HG02852 (cell line): Measurements from ENCODE around the gene TNFRSF1A.
"Not testable (repeated sequence)": the region's sequence is repeated elsewhere in the genome, so short reads cannot be mapped to it uniquely, and the experiment has no call there.

Source experiments
- ATAC-seq: cut with Tn5 transposase; IDR thresholded peaks from one replicate; pipeline ENCODE4 v1.9.1; 2021; ENCODE audit warnings: mild to moderate bottlenecking, moderate library complexity; ENCODE audit not compliant: unreplicated experiment

Gene TNFRSF1A

DNA sequence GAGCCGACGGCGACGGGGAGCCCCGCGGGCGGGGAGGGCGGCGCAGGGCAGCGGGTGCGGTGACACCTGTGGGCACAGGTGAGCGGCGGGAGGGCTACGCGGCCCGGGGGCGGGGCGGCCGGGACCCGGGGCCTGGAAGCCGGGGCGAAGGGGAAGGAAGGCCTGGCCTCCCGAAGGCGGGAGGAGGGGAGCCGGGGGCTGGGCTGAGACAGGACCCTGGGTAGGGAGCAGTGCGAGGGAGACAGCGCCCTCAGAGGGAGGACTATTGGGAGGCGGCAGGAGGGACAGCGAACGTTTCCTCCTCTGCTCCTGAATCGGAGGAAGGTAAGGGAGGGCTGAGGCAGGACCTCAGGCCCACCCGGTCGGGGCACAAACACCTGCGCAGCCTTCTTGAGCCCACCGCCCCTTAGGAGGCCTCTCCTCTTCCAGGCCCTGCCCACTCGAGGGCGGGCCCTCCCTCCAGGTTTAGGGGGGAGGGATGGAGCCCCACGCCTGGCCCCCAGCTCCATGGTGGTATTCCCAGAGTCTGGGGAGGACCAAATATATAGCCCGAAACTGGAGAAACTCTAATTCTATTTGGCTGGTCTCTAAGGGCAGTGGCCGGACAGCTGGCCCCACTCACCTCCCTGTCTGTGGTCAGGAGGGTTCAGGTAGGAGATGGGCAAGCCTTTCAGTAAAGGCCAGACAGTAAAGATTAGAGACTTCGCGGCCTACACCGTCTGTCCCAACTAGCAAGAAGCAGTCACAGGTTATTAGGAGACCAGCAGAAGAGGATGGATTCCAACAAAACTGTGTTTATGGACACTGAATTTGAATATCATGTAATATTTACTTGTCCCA, 30.9 kb downstream of the TNFRSF1A start:
- no peak for ATAC-seq

DNA sequence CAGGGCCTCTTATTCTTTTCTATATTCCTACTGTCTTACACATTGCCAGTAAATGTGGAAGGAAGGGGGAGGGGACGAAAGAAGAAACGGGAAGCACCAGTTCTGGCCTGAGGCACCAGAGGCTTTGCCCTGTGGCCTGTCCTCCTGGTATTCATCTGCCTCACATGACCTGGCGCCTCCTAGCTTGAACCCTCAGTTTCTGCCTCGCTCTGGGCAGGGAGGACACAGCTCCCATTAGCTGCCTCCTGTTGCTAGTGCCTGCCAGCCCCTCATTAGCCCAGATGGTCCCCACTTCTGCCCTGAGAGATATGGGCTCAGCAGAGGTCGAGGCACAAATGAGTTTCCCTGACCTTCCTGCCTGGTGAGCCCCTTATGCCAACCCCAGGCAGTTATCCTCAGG, 34.3 kb downstream of the TNFRSF1A start:
- no peak for ATAC-seq

DNA sequence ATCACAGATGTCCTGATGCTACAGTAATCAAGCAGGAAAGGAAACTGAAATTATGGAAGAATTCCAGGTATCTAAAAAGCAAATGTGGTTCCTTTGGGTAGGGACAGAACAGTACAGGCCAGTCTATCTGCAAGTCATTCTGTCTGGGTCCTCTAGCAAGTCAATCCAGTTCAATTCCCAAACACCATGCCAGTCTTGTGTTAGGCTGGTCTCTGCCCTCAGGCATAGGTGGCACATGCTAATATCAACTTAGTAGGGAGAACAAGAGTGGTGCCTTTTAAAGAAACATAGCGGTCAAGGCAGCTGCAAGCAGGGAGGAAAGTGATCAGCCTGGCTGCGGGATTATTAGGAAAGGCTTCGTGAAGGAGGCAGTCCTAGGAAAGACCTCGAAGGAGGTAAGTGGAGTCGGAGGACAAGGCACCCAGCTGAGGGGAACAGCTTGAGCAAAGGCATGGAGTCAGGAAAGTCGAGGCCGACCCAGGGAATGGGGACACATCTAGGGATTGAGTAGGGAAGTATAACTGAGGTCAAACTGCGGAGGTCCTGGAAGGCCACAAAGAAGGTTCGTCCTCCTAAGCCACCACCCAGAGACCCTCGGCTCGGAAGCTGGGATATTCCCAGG, 35.2 kb downstream of the TNFRSF1A start:
- no peak for ATAC-seq

DNA sequence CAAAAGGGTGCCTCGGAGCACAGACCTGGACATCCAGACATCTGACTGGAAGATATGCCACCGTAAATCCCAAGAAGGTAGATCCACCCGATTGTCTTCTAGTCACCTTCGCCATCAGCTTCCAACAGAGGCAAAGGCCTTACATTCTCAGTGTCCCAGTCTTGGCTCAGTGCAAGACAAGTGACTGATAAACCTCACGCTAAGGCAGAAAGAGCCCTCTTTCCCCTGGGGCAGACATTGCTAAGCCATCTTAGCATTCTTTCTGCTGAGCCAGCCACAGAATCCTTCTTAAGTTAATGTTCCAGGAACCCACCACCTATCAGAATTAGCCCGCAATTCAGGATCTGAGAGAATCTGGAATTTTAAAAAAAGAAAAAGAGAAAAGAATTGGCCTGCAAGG, 35.7 kb downstream of the TNFRSF1A start:
- ATAC-seq: no peak

DNA sequence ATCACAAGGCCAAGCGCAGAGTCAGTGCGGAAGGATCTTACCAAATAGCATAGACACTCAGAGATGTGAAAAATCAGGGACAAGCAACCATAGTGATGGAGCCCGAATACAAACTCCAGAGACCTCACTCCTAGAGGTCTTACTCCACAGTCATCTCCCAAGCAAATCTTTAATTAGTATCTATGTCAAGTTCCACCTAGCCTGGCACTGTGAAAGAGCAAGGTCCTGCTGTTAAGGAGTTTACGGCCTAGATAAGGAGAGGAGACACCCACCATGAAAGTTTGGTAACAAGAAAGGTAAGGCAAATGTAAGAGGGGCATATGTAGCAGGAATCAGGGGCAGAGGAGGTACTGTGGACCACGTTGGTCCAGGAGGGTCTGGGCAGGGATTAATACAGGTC, 38.8 kb downstream of the TNFRSF1A start:
- no peak for ATAC-seq

DNA sequence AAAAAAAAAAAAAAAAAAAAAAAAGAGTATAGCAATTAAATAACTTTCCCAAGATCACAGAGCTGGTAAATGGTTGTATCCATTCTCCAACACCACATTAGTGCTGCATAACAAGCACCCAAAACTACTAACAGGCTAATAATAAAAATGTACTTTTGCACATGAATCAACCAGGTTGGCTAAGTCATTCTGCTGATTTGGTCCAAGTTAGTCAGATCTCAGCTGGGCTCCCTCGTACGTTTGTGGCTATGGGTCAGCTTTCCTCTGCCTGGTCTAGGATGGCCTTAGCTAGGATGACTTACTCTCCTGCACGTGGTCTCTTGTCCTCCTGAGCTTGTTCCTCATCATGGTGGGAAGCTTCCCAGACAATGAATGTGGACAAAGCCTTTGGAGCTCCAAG, 39.3 kb downstream of the TNFRSF1A start:
- ATAC-seq: no peak

DNA sequence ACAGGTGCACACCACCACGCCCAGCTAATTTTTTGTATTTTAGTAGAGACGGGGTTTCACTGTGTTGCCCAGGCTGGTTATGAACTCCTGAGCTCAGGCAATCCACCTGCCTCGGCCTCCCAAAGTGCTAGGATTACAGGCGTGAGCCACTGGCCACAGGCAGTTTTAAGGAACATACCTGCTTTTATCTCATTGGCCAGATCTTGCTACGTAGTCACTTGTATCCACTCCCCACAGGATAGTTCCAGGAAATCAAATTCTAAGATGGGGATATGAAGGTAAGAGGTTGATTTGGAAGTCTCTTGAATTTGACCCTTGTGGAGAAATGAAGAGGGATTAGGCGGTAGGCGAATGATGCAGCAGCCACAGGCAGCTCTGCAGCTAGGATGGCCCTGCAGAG, 40.2 kb downstream of the TNFRSF1A start:
- no peak for ATAC-seq

DNA sequence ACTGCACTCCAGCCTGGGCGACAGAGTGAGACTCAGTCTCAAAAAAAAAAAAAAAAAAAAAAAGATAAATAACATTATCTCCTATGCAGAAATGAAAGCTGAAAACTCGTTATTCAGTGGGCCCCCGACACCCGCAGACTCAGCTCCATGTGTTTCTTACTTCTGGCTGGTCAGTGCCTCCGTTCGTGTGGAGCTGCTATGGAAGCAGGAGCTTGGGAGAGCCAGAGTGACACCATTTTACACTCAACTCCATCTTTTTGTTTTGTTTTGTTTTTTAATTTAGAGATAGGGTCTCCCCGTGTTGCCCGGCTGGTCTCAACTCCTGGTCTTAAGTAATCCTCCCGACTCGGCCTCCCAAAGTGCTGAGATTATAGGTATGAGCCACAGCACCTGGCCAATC, 44.7 kb downstream of the TNFRSF1A start:
- ATAC-seq: no peak

DNA sequence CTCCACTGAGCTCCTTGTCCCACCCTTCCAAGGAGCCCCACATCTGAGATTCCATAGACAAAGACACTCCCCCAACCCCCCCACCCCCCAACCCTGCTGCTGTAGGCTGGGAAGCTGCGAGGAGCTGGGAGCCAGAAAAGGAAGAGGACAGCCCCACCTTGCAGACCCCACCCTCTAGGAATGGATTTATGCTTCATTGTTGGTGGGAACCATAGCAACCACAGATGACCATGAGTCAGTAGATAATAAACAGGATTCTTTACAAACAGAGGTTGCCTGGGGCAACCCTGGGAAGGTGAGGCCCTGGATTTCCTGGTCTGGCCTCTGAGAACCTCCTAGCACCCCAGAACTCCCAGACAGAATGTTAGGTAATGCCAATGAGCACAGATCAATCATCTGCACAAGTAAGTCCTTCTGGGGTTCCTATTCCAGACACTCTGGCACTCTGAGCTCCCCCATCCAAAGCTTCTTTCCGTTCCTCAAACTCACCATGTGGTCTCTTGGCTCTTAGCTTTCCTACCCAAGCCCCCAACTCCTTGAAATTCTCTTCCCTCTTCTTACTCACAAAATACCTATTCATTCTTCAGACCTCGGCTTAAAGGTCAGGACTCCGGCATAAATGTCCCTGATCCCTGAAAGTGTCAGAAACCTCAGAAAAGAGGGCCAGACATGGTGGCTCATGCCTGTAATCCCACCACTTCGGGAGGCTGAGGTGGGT, 46.6 kb downstream of the TNFRSF1A start:
- ATAC-seq: no peak

DNA sequence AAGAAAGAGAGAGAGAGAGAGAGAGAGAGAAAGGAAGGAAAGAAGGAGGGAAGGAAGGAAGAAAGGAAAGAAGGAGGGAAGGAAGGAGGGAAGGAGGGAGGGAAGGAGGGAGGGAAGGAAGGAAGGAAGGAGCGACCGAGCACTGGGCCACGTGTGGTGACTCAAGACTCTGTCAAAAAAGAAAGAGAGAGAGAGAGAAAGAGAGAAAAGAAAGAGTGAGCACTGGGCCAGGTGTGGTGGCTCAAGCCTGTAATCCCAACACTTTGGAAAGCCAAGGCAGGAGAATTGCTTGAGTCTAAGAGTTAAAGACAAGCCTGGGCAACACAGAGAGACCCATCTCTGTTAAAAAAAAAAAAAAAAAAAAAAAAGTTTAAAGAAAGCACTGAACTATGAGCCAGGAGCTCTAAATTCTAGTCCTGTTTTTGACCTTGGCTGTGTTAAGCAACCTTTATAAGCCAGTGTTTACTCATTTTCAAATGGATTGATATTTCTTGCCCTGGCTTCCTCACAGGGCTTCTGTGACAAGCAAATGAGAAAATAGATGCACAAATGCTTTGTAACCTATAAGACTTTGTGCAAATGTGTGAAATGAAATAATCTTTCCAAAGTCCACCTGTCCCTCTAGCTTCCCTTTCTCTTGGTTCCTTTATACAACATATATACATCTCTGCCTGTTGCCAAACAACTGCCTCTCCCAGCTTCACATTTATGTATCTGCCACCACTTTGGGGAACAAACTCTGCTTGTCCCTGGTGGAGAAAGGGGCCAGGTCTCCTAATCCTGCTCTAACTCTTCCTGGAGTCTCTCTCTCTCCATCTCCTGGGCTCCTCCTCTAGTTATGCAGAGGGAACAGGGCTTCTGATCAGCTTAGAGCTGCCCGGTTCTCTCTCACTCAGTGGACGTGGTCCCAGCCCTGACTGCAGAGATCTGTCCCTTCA, 47.5 kb downstream of the TNFRSF1A start:
- ATAC-seq: no peak

DNA sequence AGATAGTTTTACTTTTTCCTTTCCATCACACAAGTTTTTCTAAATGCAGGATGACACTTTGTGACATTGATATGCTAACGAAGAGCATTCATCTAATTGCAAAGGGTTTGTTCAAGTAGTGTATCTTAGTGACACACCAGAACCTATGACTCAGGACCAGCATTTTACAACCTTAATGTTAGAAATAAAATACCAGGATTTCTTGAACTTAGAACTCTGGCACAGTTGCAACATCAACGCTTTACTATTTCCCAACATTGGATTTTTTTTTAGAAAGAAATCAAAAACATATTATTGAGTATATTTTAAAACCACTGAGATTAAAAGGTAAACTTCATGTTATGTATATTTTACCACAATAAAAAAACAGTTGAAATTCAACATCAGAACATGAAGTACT, 49.3 kb downstream of the TNFRSF1A start:
- no peak for ATAC-seq

DNA sequence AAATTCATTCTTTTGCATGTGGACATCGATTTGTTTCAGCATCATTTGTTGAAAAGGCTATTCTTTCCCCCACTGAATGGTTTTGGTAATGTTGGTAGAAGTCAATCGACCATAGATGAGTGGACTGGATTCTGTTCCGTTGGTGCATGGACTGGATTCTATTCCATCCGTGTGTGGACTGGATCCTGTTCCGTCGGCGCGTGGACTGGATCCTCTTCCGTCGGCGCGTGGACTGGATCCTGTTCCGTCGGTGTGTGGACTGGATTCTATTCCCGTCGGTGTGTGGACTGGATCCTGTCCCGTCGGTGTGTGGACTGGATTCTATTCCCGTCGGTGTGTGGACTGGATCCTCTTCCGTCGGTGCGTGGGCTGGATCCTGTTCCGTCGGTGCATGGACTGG, 52.0 kb downstream of the TNFRSF1A start:
- not testable (repeated sequence) for ATAC-seq

DNA sequence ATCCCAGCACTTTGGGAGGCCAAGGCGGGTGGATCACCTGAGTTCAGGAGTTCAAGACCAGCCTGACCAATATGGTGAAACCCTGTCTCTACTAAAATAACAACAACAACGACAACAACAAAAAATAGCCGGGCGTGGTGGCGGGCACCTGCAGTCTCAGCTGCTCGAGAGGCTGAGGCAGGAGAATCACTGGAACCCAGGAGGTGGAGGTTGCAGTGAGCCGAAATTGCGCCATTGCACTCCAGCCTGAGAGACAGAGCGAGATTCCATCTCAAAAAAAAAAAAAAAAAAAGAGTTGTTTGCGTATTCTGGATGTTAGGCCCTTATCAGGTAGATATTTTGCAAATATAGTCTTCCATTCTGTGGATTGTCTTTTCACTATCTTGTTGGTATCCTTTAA, 52.8 kb downstream of the TNFRSF1A start:
- ATAC-seq: not testable (repeated sequence)

DNA sequence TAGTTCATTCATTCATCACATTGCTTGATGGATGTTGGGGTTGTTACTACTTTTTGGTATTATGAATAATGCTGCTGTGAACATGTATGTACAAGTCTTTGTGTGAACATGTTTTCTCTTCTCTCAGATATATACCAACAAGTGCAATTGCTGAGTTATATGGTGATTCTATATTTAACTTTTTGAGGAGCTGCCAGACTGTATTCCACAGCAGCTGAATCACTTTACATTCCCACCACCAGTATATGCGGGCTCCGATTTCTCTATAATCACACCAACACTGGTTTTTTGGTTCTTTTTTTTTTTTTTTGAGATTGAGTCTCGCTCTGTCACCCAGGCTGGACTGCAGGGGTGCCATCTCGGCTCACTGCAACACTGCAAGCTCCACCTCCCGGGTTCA, 53.6 kb downstream of the TNFRSF1A start:
- ATAC-seq: no peak

DNA sequence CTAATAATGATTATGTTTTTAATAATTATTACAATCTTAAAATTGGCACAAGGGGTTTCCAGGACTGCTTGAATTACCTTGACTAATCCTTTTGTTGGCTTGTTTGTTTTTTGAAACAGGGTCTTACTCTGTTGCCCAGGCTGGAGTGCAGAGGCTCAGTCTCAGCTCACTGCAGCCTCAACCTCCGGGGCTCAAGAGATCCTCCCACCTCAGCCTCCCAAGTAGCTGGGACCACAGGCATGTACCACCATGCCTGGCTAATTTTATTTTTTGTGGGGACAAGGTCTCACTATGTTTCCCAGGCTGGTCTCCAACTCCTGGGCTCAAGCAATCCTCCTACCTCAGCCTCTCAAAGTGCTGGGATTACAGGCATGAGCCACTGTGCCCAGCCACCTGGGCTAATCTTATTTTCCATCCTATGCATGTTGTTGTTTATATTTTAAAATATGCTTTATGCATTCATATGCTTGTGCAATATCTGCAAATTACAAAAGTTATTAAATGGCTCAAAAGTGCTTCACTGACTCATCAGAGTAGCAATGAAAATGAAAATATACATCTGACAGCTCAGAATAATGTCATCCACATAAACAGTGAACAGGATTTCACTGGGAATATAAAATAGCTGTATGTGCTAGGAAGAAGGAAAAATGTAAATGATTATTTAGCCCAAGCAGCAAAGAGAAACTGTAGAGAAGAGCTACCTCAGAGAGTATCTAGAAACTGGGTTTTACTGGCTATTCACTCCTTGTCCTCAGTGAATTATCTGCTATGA, 56.2 kb downstream of the TNFRSF1A start:
- no peak for ATAC-seq

DNA sequence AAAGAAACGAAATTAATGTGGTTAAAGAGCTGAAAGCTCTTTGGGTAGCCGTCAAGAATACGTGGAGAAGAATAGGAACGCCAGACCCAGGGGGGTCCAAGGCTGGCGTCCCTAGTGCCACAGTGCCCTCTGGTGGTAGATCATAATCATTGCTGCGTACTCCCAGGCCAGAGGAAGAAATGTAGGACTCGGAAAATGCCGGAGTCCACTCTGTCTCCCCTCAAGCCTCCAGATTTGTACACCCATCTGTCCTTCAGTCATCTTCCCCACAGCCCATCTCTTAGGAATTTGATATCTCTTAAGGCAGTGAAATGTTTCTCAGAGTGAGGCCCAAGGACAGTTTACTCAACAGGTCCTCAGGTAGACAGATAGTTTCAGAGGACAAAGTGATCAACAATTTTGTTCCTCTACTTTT, 56.8 kb downstream of the TNFRSF1A start:
- ATAC-seq: peak; percentile 44

DNA sequence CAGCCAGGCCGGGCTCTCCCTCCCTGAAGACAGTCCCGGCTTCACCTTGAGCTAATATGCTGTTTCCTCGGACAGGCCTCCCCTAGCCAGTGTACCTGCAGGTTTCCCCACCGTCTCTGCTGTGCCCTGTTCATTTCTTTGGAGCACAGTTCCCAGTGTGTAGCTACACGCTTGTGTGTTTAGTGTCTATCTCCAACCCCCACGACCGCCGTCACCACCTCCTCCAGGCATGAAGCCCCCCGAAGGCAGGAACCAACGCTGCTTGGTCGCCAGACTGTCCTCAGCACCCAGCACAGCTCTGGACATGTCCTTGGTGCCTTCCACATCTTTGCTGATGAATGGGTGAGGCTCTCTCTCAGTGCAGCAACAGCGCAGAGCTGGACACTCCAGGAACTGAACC, 57.6 kb downstream of the TNFRSF1A start:
- no peak for ATAC-seq

DNA sequence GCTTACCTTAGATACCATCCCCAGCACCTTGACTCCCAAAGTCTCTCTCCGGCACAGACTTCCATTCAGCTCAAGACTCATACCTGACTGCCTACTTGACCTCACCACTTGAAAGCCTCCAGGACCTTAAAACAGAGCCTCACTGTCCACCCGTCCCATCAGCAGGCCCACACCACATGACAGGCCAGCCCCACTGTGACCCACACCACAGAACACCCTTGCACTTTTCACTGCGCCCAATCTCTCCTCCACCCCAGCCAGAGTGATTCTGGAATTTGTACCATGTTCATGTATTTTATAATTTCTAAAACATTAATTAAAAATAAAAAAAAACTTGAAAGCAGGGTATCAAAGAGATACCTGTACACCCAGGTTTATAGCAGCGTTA, 59.4 kb downstream of the TNFRSF1A start:
- ATAC-seq: no peak

DNA sequence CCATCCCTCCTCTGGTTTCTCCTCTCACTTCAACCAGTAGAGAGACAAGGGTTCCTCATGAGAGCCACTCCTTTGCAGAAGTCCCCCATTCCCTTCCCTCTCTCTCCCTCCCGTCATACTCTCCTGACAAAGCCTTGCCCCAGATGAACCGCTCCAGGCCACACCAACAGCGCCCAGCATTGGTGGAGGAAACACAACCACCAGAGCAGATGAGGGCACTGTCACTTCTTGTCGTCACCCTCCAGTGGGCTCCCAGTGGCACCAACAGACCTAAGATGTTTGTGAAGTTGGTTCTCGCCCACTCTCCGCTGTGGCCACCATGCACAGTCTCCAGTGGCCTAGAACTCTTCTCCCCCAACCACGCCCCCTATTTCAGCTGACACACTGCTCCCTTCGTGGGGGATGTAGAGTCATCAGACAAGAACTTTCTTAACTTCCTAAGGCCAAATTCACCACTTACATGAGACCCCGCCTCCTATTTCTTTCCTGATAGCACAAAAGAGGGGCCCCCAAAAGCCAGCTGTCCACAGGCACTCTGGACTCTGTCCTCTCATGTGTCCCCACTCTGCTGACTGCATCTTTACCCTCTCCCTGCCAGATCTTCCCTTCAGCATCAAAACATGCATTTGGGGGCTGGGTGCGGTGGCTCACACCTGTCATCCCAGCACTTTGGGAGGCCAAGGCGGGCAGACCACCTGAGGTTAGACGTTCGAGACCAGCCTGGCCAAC, 60.6 kb downstream of the TNFRSF1A start:
- no peak for ATAC-seq
